ENCODE measurements around the gene NUTM2F. TPM values are rescaled to one million over a fixed set of nuclear protein-coding genes. Genes with fewer than 3 reads are reported as not detected.

The NUTM2F gene
- total RNA-seq, 2 donors from 2014 or later: not detected

Other genes starting within 250 kb of the NUTM2F start
- 10 to 100 TPM in 1 of 2 donors, 1 to 10 TPM in 1; 9.2 to 15.6 TPM for gene PTPDC1, start 244.2 kb downstream of the NUTM2F start, total RNA-seq
- 1 to 10 TPM; 1.6 to 3.1 TPM for gene ZNF169, start 69.3 kb downstream of the NUTM2F start, total RNA-seq
- gene PCAT7, start 226.4 kb upstream of the NUTM2F start, total RNA-seq: not detected

Data from left cardiac atrium (tissue), 2 donors.